PC-3 (cell line): Measurements from ENCODE around the gene RELA. TPM values are rescaled to one million over a fixed set of nuclear protein-coding genes. Genes with fewer than 3 reads are reported as not detected.

Experiments
- ATAC-seq: fragments of 200-7000 bp; cut with Tn5 transposase; 2 replicates; pipeline ENCODE4 v1.9.1; 2020; ENCODE audit warnings: mild to moderate bottlenecking, moderate library complexity
- BruUV-seq: library from RNA; stranded (reverse); fragments of 400-500 nt; replicated peaks from 2 replicates; lab custom pipeline; 2021; lab: Mats Ljungman, UMichigan
- CTCF ChIA-PET: fragments of 300-600 bp; sonication (Branson Sonifier 250); formaldehyde crosslinking; loops from one replicate; lab custom pipeline; 2022; ENCODE audit warnings: antibody characterized with exemption; lab: Charles Lee
- POLR2A ChIA-PET: fragments of 300-600 bp; sonication (Branson Sonifier 250); formaldehyde crosslinking; loops from one replicate; lab custom pipeline; 2022; ENCODE audit warnings: antibody characterized with exemption; ENCODE audit not compliant: unreplicated experiment; lab: Charles Lee
- DNase-seq: peaks from one replicate; pipeline ENCODE4 v3.0.0-alpha.2; 2015
- H2AFZ ChIP-seq: fragments of 300-600 bp; sonication (generic); 2 replicates; pipeline ENCODE4 v1.6.0; 2016; ENCODE audit warnings: antibody characterized with exemption, low read length
- H3F3A ChIP-seq: fragments of 300-600 bp; sonication (generic); one replicate; pipeline ENCODE4 v1.6.0; 2017; ENCODE audit warnings: antibody characterized with exemption, low read length, control low read depth, mild to moderate bottlenecking; ENCODE audit not compliant: unreplicated experiment
- H3K27ac ChIP-seq: fragments of 300-600 bp; sonication (generic); 2 replicates; pipeline ENCODE4 v1.5.1; 2016; ENCODE audit warnings: mild to moderate bottlenecking, low read length
- H3K27me3 ChIP-seq: fragments of 300-600 bp; sonication (generic); 2 replicates; pipeline ENCODE4 v1.6.1; 2016; ENCODE audit warnings: low read length, mixed read lengths
- H3K36me3 ChIP-seq: fragments of 300-600 bp; sonication (generic); 2 replicates; pipeline ENCODE4 v1.6.1; 2016; ENCODE audit warnings: low read depth, mixed run types, low read length, mixed read lengths
- H3K4me1 ChIP-seq: fragments of 300-600 bp; sonication (generic); 2 replicates; pipeline ENCODE4 v1.5.1; 2016; ENCODE audit warnings: low read length; ENCODE audit not compliant: insufficient read depth
- H3K4me2 ChIP-seq: fragments of 300-600 bp; sonication (generic); 2 replicates; pipeline ENCODE4 v1.6.0; 2016; ENCODE audit warnings: low read length
- H3K4me3 ChIP-seq: fragments of 300-600 bp; sonication (generic); 2 replicates; pipeline ENCODE4 v1.5.1; 2016; ENCODE audit warnings: mild to moderate bottlenecking, low read length, mixed read lengths
- H3K79me2 ChIP-seq: fragments of 300-600 bp; sonication (generic); 2 replicates; pipeline ENCODE4 v1.6.1; 2017; ENCODE audit warnings: low read length, mixed read lengths
- H3K9ac ChIP-seq: fragments of 300-600 bp; sonication (generic); 2 replicates; pipeline ENCODE4 v1.6.0; 2016; ENCODE audit warnings: mild to moderate bottlenecking, low read length
- H3K9me2 ChIP-seq: fragments of 300-600 bp; sonication (generic); replicated peaks from 2 replicates; pipeline ENCODE4 v1.6.1; 2016; ENCODE audit warnings: mixed run types, low read length, mixed read lengths
- H3K9me3 ChIP-seq: fragments of 300-600 bp; sonication (generic); 2 replicates; pipeline ENCODE4 v1.6.1; 2016; ENCODE audit warnings: low read length, mixed read lengths
- H4K20me1 ChIP-seq: fragments of 300-600 bp; sonication (generic); 2 replicates; pipeline ENCODE4 v1.6.1; 2016; ENCODE audit warnings: low read length, mixed read lengths
- CTCF ChIP-seq: fragments of 300-600 bp; sonication (generic); conservative IDR thresholded peaks from 2 replicates; pipeline ENCODE4 v1.5.1; 2017; ENCODE audit warnings: antibody characterized with exemption, low read depth, mild to moderate bottlenecking, low read length
- EZH2 ChIP-seq: fragments of 300-600 bp; sonication (generic); IDR thresholded peaks from one replicate; pipeline ENCODE4 v1.6.1; 2017; ENCODE audit warnings: antibody characterized with exemption, mild to moderate bottlenecking, low read length; ENCODE audit not compliant: unreplicated experiment
- EZH2phosphoT487 ChIP-seq: fragments of 300-600 bp; sonication (generic); IDR thresholded peaks from 2 replicates; pipeline ENCODE4 v1.6.1; 2018; ENCODE audit warnings: mild to moderate bottlenecking, antibody characterized with exemption, low read length, borderline replicate concordance
- intact Hi-C: fragments of 100-400 bp; cut with micrococcal nuclease; formaldehyde crosslinking; loops from 2 replicates; pipeline ENCODE4 v1.9.0; 2023
- total RNA-seq: library from RNA; depleted of rRNA; stranded (reverse); fragments of >200 nt; gene quantifications from 2 replicates; pipeline ENCODE4 v1.2.3, GENCODE V29; 2014

Gene RELA
- total RNA-seq, 1 experiment from 2014 or later = 84.2 TPM

GRCh38 chr11:65700399-65700798 lies 37.7 kb upstream of the RELA start:
- Histone ChIP-seq H3K9me3 (no peaks in the 10 kb centered on the region), H3K27ac (no peak overlapping the region), H3K9me2 (no peaks in the 10 kb centered on the region), H3K4me3 (no peak overlapping the region), H3K79me2 (no peaks in the 10 kb centered on the region), H3K36me3 (no peaks in the 10 kb centered on the region), H3K9ac (no peak overlapping the region), H3K4me1 (peaks cover 8% of the 10 kb centered on the region), H3K4me2 (no peak overlapping the region), H2AFZ (no peak overlapping the region), H3K27me3 (peaks cover 9% of the 10 kb centered on the region; the same call in 1 of the 2 replicates), H4K20me1 (no peaks in the 10 kb centered on the region), H3F3A (no peaks in the 10 kb centered on the region)
- CTCF ChIA-PET = no interaction called here
- intact Hi-C loops = no loop called here
- DNase-seq (no peak), ATAC-seq (no peak)
- no TSS peak for BruUV-seq
- TF ChIP-seq EZH2 = no peak
- no peak for TF ChIP-seq CTCF
- no peak for TF ChIP-seq EZH2phosphoT487
- POLR2A ChIA-PET = no interaction called here

- H3K36me3 ChIP-seq = no peaks in the 10 kb centered on the region
- H3F3A ChIP-seq = no peaks in the 10 kb centered on the region
- H3K4me1 ChIP-seq = peaks cover 13% of the 10 kb centered on the region
- no peaks in the 10 kb centered on the region for H3K9me3 ChIP-seq
- H3K9me2 ChIP-seq = no peaks in the 10 kb centered on the region
- H2AFZ ChIP-seq = no peak overlapping the region
- no peak overlapping the region for H3K27ac ChIP-seq
- DNase-seq (no peak), ATAC-seq (no peak)
- no peaks in the 10 kb centered on the region for H3K79me2 ChIP-seq
- CTCF ChIA-PET = no interaction called here
- no peaks in the 10 kb centered on the region for H4K20me1 ChIP-seq
- BruUV-seq = no TSS peak
- TF ChIP-seq EZH2phosphoT487 = no peak
- POLR2A ChIA-PET = no interaction called here
- H3K4me2 ChIP-seq = no peak overlapping the region
- H3K4me3 ChIP-seq = no peak overlapping the region
- H3K9ac ChIP-seq = no peak overlapping the region
- intact Hi-C loops = no loop called here
- peaks cover 9% of the 10 kb centered on the region; the same call in 1 of the 2 replicates for H3K27me3 ChIP-seq
Observed at GRCh38 chr11:65699306-65699705, 36.6 kb upstream of the RELA start.

GRCh38 chr11:65698205-65698604 lies 35.5 kb upstream of the RELA start:
- ATAC-seq (no peak), DNase-seq (no peak)
- no peaks in the 10 kb centered on the region for H3F3A ChIP-seq
- H3K36me3 ChIP-seq = no peaks in the 10 kb centered on the region
- BruUV-seq = no TSS peak
- H3K4me2 ChIP-seq = no peak overlapping the region
- H3K9ac ChIP-seq = no peak overlapping the region
- ChIA-PET POLR2A (no interaction called here), CTCF (no interaction called here)
- H3K9me2 ChIP-seq = no peaks in the 10 kb centered on the region
- no peaks in the 10 kb centered on the region for H3K79me2 ChIP-seq
- no peaks in the 10 kb centered on the region for H4K20me1 ChIP-seq
- H3K9me3 ChIP-seq = no peaks in the 10 kb centered on the region
- no peak for TF ChIP-seq CTCF
- no peak for TF ChIP-seq EZH2
- TF ChIP-seq EZH2phosphoT487 = no peak
- H3K4me1 ChIP-seq = peaks cover 13% of the 10 kb centered on the region
- intact Hi-C loops = no loop called here
- no peak overlapping the region for H3K4me3 ChIP-seq
- H2AFZ ChIP-seq = no peak overlapping the region
- peaks cover 9% of the 10 kb centered on the region; the same call in 1 of the 2 replicates for H3K27me3 ChIP-seq
- no peak overlapping the region for H3K27ac ChIP-seq
